Renal cortical epithelial cell (primary cell): ENCODE measurements around the gene KIF21A. TPM values are rescaled to one million over a fixed set of nuclear protein-coding genes. Genes with fewer than 3 reads are reported as not detected.
A peak's percentile ranks its signal among the peaks of the same experiment; 100 is the strongest.

Experiments
- DNase-seq: peaks from one replicate; pipeline ENCODE4 v3.0.0-alpha.2; 2011; ENCODE audit warnings: low read depth
- total RNA-seq: library from RNA; depleted of rRNA; stranded (reverse); fragments of >200 nt; gene quantifications from 2 replicates; pipeline ENCODE4 v1.2.3, GENCODE V29; 2014

KIF21A gene
- total RNA-seq, 1 donor from 2014 or later, result 62.0 TPM

- DNase-seq, result peak; percentile 54
These were observed 169.9 kb downstream of the KIF21A start for GRCh38 chr12:39272871-39273655.

- no peak for DNase-seq
These were observed 173.4 kb downstream of the KIF21A start for GRCh38 chr12:39269492-39269891.

- DNase-seq, result no peak
These were observed 175.0 kb downstream of the KIF21A start for GRCh38 chr12:39267886-39268285.

GRCh38 chr12:39252628-39253027 is 190.3 kb downstream of the KIF21A start:
- DNase-seq, result no peak

Other genes starting within 250 kb of the KIF21A start
- gene ABCD2, start 176.7 kb upstream of the KIF21A start, total RNA-seq, result under 0.01 TPM in 1 of 2 replicates, not detected in the other